Lower leg skin (tissue), 4 donors: ENCODE results near the gene CLP1. TPM values are rescaled to one million over a fixed set of nuclear protein-coding genes. Genes with fewer than 3 reads are reported as not detected.

ENCODE experiments used
- DNase-seq, 2 donors: peaks; one replicate each; pipeline ENCODE4 v3.0.0-alpha.2; 2019; ENCODE audit warnings: low spot score in 2 of 2
- H3K4me3 ChIP-seq: fragments of 200-600 bp; sonication (generic); 2 replicates; pipeline ENCODE4 v1.5.1; 2017; ENCODE audit warnings: mild to moderate bottlenecking, low read depth; ENCODE audit not compliant: poor library complexity, severe bottlenecking
- CTCF ChIP-seq, 3 donors: fragments of 450-650 bp; IDR thresholded peaks; one replicate each; pipeline ENCODE4 v1.5.1; 2016; ENCODE audit warnings: antibody characterized with exemption in 3 of 3, mild to moderate bottlenecking in 3 of 3, moderate library complexity in 2 of 3
- POLR2A ChIP-seq, 2 donors: fragments of 450-650 bp; IDR thresholded peaks; one replicate each; pipeline ENCODE4 v1.6.1; 2016 to 2017; ENCODE audit warnings: antibody characterized with exemption in 2 of 2, mild to moderate bottlenecking in 1 of 2, moderate library complexity in 1 of 2
- WGBS, 2 donors: methylation state at CpG; one replicate each; pipeline ENCODE4 v1.1.5; 2018; 5-methylcytosine and 5-hydroxymethylcytosine counted together
- intact Hi-C: fragments of 100-400 bp; cut with DNase I; formaldehyde crosslinking; loops from one replicate; pipeline ENCODE4 v1.15.0; 2023; ENCODE audit warnings: low total_unique reads
- total RNA-seq, 4 donors: library from RNA; depleted of rRNA; stranded (reverse); fragments of >200 nt; gene quantifications; one replicate each; pipeline ENCODE4 v1.1.0, GENCODE V29; 2016

The CLP1 gene
- total RNA-seq, 4 donors from 2014 or later, result 14.0 to 29.2 (median 17.6) TPM

- WGBS, 2 donors, result 1% methylated on average over 37 to 46 of the region's 47 CpGs
- DNase-seq, result peak in 1 of 2 donors; percentile 91
- TF ChIP-seq POLR2A (IDR thresholded peaks at IDR 0.05), result no peak
- TF ChIP-seq CTCF (IDR thresholded peaks at IDR 0.05), result no peak
- intact Hi-C loops, result no loop called here
- peak overlapping the region; percentile 64 for H3K4me3 ChIP-seq
Observed at GRCh38 chr11:57638005-57638781, 19.4 kb upstream of the CLP1 start.

- no peak for TF ChIP-seq POLR2A (IDR thresholded peaks at IDR 0.05)
- no peak for TF ChIP-seq CTCF (IDR thresholded peaks at IDR 0.05)
- no peak for DNase-seq
- H3K4me3 ChIP-seq, result peak overlapping the region; percentile 64
- 0 to 4% methylated on average over 18 to 19 of the region's 19 CpGs for WGBS, 2 donors
- intact Hi-C loops, result no loop called here
Observed at GRCh38 chr11:57638811-57639320, 18.7 kb upstream of the CLP1 start.

- 14 to 23% methylated on average over 14 to 15 of the region's 15 CpGs for WGBS, 2 donors
- intact Hi-C loops, result loop anchor here (5.0 kb wide), 2 partner anchors 72 to 297 kb away; partner anchors contain the start of gene UBE2L6
- DNase-seq, result no peak
- H3K4me3 ChIP-seq, result no peak overlapping the region
- TF ChIP-seq CTCF (IDR thresholded peaks at IDR 0.05) (no peak), POLR2A (IDR thresholded peaks at IDR 0.05) (no peak)
Observed at GRCh38 chr11:57639321-57640067, 18.1 kb upstream of the CLP1 start.

- no peak overlapping the region for H3K4me3 ChIP-seq
- WGBS, 2 donors, result 57% methylated on average over 9 of the region's 9 CpGs
Observed at GRCh38 chr11:57640068-57640800, 17.3 kb upstream of the CLP1 start.

More at GRCh38 chr11:57640068-57640800, 17.3 kb upstream of the CLP1 start:
- intact Hi-C loops, result loop anchor here (5.0 kb wide), 2 partner anchors 73 to 298 kb away; partner anchors contain the start of gene UBE2L6
- TF ChIP-seq CTCF (IDR thresholded peaks at IDR 0.05), result no peak
- no peak for TF ChIP-seq POLR2A (IDR thresholded peaks at IDR 0.05)
- DNase-seq, result no peak
